Left hindlimb (tissue), 1 donor: Measurements from ENCODE around the gene ADCY2.

Source experiments
- DNase-seq: peaks from one replicate; pipeline ENCODE4 v3.0.0-alpha.2; 2018

Gene ADCY2

DNA sequence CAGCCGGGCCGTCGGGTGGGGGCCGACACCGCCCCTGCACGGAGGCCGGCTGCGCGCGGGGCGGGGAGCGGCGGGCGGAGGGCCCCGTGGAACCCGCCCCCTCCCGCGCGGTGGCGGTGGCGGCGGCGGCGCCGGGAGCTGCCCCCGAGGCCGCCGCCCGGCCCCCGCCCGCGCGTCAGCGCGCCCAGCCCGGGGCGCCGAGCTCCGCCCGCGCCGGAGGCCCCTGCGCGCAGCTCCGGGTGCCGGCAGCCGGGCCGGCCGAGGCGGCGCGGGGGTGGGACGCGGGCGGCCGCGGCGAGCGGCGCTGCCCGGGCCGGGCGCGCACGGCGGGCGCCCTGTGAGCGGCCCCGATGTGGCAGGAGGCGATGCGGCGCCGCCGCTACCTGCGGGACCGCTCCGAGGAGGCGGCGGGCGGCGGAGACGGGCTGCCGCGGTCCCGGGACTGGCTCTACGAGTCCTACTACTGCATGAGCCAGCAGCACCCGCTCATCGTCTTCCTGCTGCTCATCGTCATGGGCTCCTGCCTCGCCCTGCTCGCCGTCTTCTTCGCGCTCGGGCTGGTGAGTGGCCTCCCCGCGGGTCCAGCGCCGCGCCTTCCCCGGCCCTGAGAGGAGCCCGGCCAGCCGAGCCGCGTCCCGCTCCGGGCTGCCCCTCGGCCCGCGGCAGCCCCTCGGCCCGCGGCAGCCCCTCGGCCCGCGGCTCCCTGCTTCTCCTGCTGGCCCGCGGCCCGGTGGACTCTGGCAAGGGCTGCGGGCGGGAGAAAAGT lies at the start of gene ADCY2:
Gene ADCY2, plus strand, starts transcription at position 192 of the 766 bp plus-strand sequence. Its CDS starts 159 bp downstream, at position 351.
- no peak for DNase-seq

DNA sequence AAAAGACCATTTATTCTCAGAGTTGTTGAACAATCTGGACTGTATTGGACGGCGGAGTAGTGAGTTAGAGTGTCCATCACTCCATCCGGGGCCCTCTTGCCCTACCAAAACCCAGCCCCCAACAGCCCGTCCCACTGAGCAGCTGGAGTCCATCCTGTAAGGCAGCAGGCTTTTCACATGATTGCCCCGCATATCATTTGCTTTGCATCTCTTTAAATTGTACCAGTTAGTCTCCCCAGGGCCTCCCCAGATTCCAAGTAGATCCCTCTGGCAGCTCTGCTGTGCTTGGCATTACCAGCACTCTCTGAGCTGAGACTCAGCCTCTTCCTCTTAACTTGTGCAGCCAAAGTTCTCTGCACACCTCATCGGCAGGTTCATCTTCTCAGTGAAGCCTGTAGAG lies 48.6 kb upstream of the ADCY2 start:
- DNase-seq, result no peak

DNA sequence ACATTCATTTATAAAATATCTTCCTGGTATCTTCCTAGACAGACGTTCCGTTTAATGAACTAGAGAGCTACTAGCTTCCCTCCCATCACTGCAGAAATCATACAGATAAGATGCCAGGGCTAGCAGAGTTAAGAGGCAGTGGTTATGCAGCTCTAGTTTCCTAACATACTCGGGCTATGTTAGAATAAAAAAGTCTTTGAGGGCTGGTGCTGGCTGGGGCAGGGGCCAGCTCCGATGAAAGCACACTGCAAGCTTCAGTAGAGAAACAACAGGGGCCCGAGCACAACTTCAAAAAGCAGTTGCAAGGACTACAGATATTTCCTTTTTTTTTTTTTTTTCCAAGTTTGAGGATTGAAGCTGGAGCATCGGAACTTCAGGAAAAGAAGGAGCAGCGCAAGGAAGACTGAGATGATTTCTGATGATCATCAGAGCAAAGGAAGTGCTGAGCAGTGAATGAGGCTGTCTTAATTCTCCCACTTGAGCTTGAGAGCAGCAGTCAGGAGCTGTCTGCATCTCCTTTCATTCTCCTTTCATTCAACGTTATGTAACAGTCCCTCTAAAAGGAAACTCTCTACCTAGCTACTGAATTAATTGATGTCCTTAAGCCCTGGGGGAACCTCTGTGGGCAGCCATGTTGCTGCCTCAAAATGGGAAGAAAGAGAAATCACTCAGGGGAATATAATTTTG lies 47.6 kb upstream of the ADCY2 start:
- no peak for DNase-seq

DNA sequence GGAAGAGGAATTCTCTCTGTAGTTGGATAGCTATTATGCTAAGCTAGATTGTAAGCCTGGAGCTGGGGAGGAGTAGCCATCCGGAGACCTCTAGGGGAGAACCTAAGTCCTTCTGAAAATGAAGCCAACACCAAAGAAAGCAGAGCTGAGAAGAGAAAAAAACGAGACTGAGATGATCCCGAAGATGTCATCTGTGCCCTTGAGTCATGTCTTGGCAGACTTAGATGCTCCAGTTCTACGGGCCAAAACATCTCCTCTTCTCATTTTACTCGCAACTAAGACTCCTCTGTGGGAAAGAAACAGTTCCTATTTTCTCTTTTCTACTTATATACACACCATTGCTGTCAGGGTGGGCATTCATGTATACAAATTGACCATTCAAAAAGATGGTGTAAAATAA lies 34.3 kb upstream of the ADCY2 start:
- DNase-seq, result no peak

DNA sequence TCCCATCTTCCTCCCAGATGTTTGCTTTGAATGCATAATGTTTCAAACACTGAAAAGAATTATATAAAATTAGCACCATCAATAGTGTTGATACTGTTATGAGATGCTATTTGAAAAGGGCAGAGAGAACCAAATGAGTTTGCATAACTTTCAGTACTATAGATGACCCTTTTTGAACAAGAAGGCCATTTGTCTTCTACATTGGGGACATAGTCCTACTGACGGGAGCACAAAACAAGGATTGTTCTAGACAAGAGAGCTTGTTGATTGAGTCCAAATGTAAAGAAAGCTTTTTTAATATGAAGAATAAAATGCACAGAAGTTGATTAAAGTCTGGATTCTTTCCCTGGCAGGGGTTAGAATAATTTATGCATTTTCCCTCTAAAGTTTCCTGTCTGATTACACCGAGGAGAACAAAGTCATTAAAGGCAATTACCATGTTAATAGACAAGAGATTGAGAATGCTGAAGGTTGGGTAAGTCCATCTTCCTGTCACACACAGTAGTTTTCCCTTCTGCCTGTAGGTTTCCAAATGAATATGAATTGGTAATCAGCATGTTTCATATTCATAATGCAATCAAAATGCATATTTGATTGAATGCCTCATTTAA lies 32.8 kb upstream of the ADCY2 start:
- DNase-seq, result no peak

DNA sequence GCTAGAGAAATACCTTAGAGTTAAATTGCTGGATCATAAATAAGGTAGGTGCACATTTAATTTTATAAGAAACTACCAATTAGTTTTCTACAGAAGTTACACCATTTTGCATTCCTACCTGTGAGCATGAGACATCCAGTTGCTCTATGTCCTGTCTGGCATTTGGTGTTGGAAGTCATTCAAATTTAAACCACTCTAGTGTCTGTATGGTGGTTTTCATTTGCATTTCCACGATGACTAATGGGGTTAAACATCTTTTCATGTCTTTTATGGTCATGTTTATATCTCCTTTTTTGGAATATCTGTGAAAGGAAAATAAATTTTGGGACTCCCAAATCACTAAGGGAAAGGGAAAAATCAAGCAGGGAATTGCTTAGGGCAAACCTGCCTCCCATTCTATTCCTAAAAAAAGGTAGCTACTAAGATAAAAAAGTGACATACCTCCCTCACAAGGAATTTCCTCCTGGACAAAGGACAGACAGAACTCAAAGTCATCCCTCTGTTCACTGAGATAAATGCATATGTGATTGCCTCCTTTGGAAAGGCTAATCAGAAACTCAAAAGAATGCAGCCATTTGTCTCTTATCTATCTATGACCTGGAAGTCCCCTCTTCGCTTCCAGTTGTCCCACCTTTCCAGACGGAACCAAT lies 31.6 kb upstream of the ADCY2 start:
- DNase-seq, result no peak

DNA sequence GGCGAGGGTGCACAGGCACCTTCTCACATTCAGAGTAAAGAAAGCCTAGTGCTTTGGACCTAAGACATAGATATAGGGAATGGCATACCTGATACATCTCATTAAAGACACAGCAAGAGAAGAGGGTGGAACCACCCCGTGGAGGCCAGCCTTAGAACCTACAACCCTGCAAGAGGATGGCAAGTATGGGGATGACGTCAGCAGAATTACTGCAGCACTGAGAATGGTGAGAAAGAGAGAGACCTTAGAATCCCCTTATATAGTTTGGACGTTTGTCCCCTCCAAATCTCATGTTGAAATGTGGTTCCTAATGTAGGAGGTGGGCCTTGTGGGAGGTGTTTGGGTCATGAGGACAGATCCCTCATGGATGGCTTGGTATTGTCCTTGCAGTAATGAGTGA lies 28.2 kb upstream of the ADCY2 start:
- no peak for DNase-seq

DNA sequence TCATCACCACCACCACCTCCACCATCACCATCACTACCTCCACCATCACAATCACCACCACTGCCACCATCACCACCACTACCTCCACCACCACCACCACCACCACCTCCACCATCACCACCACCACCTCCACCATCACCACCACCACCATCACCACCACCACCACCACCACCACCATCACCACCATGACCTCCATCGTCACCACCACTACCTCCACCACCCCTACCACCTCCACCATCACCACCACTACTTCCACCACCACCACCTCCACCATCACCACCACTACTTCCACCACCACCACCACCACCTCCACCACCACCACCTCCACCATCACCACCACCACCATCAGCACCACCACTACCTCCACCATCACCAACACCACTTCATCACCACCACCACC lies 23.5 kb upstream of the ADCY2 start:
- no peak for DNase-seq

DNA sequence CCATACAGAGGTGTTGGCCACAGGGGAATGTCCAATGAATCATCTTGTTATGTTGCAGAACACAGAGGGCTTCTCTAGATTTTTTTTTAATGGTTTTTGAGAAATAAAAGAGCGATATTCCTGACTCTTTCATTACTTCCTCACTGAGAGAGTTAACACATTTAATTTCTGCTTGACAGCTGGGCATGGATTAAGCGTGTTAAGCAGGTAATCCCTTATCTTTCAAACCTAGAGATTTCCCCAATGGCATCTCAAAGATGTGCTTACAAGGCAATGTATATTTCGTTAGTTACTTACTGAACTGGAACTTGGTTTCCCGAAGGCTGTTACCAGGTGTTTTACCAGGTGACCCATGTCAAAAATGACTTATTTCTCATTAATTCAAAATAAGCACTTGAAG lies 21.8 kb upstream of the ADCY2 start:
- DNase-seq, result no peak

DNA sequence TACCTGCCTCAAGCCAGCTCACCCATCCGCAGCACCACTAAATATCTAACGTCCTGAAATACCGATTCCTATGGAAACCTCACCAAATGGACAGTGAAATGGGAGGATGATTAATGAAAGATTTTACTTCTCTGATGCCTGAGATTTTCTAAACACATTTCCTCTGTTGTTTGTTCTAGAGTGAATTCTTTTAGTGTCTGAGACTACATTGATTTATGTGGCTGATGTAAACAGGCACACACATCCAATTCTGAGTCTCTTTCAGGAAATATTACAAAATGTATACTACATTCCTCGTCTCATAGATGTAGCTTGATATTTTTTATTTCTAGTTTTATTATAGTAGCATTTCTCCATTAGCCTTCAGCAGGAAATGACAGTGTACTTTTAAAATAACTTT lies 20.5 kb upstream of the ADCY2 start:
- DNase-seq, result no peak

DNA sequence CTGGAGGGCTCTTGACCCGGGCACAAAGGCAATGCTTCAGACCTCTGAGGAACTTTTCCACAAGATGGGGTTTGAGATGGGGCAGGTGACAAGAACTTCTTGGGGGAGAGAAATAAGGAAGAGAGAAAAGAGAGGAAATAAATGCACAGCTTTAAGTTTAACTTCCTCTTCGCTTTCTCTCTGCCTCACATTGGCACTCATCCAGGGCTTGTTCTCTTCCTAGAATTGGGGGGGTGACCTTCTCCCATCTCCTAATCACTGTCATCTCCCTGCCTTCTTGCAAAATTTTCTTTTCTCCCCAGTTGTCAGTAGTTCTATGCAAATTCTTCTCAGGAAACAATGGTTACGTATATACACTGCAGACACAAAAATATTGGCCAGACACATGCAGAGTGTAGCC lies 19.1 kb upstream of the ADCY2 start:
- no peak for DNase-seq

DNA sequence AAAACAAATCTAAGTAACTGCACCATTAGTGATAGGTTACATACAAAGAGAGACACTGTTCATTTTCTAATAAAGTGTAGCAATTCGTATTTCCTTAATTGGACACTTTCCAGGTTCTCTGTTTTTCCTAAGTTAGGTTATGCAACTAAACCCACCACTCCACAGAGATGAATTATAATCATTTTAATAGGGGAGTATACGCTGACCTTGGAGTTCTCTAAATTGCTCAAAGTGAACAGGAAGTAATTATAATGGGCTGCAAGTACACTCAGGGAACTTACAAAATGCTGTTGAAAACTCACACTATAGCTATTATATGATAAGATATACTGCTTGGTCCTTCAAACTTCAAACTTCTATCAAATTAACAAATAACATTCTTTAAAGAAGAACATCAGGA lies 18.2 kb upstream of the ADCY2 start:
- DNase-seq, result no peak

DNA sequence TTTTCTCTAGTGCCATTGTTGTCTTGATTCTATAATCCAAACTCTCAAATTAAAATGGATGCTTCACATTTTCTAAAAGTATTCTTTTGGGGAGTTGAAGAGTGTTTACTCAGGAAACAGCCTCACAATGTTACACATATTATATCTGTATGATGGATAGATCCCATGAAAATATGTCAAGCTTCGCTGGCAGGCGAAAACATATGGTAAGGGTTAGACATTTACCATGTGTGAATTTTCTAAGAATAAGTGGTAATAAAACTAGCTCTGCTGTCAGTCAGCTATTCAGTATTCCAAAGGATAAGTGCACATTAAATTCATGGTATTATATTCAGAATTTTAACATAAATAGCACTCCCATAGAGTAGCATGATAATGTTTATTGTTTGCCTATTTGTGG lies 13.3 kb upstream of the ADCY2 start:
- DNase-seq, result no peak

DNA sequence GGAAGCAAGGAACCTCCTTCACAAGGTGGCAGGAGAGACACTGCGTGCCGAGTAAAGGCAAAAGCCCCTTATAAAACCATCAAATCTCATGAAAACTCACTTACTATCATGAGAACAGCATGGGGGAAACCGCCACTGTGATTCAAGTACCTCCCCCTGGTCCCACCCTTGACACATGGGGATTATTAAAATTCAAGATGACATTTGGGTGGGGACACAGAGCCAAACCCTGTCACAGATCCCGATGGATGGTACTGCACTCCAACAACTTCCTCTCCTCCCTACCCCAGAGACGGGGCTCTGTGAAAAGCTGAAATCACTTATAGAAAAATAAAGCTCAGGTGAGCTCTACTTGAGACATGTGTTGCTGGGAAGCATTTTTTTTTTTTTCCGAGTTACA lies 10.3 kb upstream of the ADCY2 start:
- no peak for DNase-seq

DNA sequence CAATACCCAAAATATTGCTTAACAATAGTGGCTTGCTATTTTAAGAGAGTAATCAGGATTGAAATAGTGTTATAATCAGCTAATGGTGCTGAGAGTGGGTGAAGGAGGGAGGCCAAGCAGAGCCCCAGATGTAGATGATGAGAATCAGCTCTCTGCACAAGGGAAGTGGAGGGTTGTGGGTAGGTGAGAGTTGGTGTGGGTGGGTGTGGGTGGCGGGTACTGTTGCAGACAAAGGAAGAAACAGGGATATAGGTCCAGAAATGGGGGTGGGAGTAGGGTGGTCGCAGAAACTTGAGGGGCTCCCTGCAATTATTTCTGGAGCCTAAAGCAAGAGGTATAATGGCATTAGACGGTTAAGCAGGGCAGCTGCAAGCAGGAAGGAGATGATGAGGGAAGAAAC lies 7.4 kb upstream of the ADCY2 start:
- DNase-seq, result no peak

DNA sequence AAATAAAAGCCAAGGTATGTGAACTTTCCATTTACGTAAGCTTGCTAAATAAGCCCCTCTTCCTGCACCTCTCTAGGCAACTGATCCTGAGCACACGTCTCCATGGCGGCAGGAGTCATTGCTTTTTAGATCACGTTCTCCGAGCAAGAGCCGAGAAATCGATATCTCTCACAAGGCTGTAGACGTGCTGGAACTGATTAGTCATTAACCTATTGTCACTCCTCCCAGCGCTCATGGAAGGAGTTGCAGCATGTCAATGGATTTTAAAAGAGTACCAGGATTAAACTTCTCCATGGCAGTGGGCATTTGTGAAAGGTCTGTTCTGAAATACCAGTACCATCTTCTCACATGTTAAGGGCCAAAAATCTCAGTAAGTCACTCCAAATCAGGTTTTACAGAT lies 4.7 kb upstream of the ADCY2 start:
- no peak for DNase-seq

DNA sequence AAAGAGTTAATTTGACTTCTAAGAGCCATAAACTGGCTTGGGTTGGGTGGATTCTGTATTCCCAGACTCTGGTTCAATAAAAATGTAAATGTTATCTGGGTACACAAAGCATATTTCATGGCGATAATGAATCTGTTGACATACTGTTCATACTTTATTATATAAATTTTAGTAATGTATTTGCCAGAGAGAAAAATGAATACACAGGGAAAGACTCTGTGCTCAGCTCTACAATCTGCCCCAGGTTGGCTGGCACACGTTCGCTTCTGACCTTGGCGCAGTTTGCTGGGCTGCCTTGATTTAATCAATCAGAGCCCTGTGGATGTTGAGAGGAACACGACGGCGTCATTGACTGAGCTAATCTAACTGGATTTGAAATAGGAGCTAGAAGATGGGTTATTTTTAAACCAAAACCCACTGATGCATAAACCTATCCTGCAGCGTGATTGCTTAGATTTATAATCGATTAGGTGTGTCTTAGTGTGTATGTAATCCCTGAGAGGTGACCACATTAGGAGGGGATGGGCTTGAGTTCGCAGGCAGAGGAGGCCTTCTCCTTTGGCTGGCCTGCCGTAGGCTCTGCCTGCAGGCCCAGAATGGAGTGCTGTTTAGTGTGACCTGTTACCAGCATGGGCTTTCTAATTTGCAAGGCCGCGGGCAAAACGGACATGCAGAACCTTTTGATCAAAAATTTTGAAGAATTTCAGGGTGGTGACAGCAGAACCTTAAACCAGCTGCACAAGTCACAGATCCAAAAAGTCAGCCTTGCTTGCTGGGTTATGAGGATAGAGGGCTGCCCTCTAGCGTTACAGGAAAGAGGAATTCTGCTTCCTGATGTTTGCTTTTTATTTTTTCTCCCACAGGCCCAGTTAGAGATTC lies 3.9 kb upstream of the ADCY2 start:
- no peak for DNase-seq

DNA sequence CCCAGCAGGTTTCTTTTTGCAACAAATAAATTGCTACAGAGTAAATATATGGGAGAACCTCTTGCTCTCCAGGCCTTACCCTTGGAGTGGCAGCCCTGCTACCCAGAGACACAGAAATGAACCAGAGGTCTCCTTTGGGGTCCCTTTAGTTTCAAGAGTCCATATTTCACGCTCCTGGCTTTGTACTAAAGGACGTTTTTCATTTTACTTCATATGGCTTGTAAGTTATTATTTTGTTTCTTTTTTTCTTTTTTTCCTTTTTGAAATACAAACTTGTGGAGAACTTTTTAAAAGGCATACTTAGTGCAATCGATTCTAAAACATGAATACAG lies 3.3 kb upstream of the ADCY2 start:
- DNase-seq, result no peak

DNA sequence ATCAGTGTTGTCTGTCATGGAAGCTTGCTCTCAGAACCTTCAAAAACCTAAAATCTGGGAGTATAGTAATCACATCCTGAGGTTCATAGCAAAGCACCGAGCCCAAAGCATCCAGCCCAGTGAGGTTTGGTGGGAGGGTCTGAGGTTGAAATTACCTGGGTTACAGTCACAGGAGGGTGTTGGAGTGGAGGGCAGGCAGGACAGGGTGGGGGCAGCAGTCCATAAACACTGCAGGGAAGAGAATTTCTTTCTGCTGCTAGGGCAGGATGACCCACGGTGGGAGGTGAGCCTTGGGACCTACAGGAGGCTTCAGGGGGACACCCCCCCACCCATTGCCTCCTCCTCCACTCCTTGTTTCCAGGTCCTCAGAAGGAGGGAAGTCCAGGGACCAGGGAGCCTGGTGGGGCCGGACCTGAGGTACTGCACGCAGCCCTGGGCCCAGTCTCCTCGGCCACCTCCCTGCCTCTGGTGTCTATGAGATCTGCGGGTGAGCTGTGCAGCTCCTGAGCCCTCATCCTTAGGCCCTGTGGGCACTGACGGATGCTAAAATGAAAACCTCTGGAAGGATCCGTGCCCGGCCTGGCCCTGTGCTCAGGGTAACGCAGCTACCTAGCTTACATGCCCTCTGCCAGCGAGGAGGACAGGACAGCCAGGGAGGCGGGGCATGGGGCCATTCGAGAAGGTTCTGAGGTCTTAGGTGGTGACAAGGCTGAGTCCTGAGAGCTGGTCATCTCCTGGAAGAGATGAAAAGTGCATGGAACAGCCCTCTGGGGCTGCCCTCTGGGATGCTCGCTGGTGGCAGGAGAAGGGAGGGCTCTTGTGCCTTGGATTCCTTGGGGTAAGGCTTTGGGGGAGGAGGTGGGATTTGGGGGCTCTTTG lies 1.8 kb upstream of the ADCY2 start:
- DNase-seq, result no peak

DNA sequence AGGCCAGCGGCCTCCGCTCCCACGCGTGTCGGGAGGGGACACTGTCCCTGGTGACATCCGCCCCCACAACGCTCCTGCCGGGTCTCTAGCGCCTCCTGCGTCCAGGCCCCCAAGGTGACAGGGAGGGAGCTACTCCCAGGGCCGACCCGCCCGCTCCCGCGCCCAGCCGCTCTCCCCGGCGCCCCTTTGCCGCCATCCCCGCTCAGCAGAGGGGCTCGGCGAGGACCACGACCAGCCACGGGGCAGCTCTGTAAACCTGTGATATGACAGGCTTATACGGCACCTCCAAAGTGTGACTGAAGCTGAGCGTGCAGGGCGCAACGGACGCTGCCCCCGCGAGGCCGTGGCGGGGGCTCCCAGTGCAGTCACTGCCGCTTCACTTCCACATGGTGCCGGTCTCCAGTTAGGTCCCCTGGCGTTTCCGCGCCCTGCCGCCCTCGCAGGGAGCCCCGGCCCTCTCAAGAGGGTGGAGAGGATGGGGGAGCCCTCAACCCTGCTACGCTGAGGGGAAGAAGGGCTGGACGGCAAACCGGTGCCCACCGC lies 978 bp upstream of the ADCY2 start:
- DNase-seq, result no peak

DNA sequence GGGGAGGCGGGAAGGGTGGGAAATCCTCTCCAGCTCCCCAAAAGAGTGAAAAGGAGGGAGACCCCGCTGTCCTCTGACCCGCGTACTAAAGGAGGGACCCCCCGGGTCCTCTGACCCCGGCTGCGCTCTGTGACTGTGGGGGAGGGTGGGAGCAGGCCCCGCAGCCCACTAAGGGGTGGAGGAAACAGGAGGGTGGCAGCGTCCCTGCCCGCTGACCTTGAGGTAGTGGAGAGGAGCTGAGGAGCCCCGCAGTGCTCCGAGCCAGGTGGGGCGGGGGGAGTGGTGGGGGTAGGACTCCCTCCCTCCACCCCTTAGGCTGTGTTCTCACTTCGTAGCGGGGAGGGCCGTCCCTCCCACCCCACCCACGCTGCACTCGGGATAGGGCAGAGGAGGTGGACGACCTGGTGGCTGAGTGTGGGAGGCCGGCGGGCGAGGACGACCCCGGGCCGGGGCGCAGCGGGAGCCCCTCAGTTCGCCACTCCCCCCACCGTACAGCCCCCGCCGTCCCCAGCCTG lies 449 bp upstream of the ADCY2 start:
- DNase-seq, result no peak
